Measurements from ENCODE around the gene CADM1.

Gene CADM1

DNA sequence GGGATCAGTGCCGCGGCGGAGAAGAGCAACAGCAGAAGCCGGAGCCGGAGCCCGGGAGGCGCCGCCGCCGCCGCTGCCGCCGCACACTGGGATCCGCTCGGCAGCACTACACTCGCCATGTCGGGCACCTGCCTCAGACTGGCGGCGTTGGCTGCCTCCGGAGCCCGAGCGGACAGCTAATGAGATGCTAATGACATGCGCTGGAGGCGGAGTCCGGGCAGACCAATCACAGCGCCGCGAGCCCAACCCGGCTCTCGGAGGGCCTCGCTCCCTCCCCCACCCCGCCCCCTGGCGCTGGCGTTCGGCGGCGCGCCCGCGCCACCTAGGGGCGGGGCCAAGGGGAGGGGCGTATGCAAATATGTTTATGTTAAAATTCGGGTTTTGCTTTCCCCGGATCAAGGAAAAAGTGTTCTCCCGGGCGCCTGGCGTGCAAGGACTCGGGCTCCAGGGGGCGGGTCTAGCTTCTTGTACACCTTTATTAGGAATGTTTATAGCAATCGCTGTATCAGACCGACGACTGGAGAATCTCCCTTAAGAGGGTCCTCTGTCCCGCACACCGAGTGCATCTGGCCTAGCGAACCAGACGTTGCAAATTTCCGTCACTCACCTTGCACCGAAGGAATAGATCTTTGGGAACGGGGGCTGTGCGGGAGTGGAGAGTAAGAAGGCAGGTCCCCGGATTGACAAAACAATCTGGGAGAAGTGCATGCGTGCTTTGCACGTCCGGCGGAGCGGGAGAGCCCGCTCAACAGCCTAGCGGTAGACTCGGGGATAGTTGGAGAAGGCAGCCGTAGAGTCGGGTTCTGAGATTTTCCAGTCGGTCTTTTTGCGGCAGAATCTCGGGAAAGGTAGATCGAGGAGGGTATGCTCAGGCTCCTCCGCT is at the start of gene CADM1:
TSS of gene CADM1 (minus strand) at position 140 of the 883 bp plus-strand sequence.
- peak; percentile 98 for DNase-seq

- no peak for DNase-seq
Measured at GRCh38 chr11:115552773-115553438, 48.7 kb upstream of the CADM1 start.

- no peak for DNase-seq
Measured at GRCh38 chr11:115552151-115552772, 48.0 kb upstream of the CADM1 start.

GRCh38 chr11:115550291-115551059 is 46.3 kb upstream of the CADM1 start:
- no peak for DNase-seq

GRCh38 chr11:115548878-115549528 is 44.8 kb upstream of the CADM1 start:
- DNase-seq, result peak; percentile 39

- DNase-seq, result no peak
Measured at GRCh38 chr11:115545581-115546210, 41.5 kb upstream of the CADM1 start.

DNA sequence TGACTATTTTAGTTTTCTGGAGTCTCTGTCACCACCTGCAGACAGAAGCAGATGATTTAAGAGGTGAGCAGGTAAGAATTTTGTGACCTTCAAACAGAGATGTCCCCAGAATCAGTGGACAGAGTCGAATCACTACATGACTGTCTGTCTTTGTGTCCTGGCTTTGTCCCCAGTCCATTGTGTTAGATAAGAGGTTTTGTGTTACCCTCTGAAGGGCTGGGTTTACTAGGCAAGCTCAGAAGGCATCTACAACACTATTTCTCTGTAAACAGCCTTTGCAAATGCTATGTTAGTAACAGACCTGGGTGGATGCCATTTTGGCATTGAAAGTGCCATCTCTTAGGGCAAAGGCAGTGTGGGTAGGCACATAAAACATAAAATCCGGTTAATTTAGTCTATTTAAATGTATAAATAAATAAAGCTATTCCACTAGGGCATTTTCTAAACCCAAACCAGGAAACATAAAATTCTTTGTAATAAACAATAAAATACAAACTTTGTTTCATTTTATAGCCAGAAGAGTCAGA is 40.3 kb upstream of the CADM1 start:
- no peak for DNase-seq

GRCh38 chr11:115541518-115541917 is 37.3 kb upstream of the CADM1 start:
- no peak for DNase-seq

- DNase-seq, result no peak
Measured at GRCh38 chr11:115539844-115540243, 35.6 kb upstream of the CADM1 start.

DNA sequence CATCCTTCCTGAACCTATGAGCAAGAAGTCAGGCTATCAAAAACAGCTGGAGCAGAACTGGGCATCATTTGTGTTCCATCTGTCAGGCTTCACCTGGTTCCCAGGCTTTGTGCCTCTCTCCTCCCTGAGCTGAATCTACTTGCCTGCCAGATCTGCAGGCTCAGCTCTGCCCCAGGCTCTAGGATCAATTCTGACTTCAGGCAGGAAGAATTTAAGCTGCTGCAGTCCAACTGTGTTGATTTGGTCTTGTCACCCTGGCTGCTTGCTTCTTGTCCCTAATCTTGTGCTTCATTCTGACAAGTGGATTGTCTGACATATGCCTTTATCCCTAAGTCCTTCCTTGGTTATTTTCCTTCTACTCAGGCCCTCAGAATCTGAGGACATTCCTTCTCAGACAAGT is 31.6 kb upstream of the CADM1 start:
- peak; percentile 25 for DNase-seq

- DNase-seq, result no peak
Measured at GRCh38 chr11:115530752-115531151, 26.5 kb upstream of the CADM1 start.

GRCh38 chr11:115528225-115528624 is 24.0 kb upstream of the CADM1 start:
- peak; percentile 21 for DNase-seq

DNA sequence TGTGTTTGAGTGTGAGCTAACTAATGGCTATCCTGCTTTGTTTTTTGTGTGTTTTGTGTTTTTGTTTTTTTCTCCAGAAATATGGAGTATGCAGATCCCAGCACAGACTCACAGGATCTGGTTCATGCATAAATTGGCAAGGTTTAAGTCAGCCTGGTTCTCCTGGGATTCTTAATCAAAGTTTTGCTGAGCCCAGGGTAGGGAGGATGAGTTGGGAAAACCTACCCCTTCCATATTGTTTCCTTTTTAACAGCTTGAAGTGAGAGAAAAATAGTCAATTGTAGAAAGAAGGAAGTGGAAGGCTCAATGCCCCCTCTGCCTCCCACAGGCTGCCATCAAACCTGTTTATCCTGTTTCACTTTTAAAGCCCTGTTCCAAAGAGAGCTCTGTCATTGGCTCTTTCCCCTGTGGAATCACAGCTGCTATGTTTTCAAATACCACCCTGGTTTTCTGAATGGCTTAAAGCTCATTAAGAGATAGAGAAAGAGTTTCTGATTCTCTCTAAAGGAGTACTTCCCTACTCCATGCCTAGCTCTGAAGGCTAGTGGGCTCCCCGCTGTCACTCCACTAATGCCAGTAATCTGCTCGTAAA is 23.4 kb upstream of the CADM1 start:
- DNase-seq, result peak; percentile 20

GRCh38 chr11:115525531-115526006 is 21.4 kb upstream of the CADM1 start:
- DNase-seq, result peak; percentile 18

GRCh38 chr11:115524572-115524971 is 20.4 kb upstream of the CADM1 start:
- no peak for DNase-seq

- no peak for DNase-seq
Measured at GRCh38 chr11:115523727-115524399, 19.6 kb upstream of the CADM1 start.

- no peak for DNase-seq
Measured at GRCh38 chr11:115522302-115522701, 18.1 kb upstream of the CADM1 start.

DNA sequence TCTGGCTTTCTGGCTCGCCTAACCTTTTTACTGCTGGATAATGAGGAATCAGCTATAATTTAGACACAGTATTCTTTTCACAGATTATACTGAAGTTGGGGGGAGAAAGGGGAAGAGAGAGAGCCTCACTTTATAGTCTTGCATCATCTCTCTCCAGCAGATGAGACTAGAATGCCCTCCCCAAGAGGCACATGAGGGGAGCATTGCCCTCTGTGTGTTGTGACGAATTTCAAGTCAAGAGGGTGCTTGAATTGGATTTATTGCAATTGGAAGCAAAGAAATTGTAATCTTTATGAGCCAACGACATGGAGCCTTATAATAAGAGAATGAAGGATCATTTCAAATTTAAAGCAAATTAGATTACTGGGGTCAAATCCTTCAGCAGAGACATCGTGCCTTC is 17.6 kb upstream of the CADM1 start:
- no peak for DNase-seq

GRCh38 chr11:115518983-115519628 is 14.9 kb upstream of the CADM1 start:
- DNase-seq, result no peak

All from eye (tissue), 1 donor.